ENCODE results near the gene DIDO1. TPM values are rescaled to one million over a fixed set of nuclear protein-coding genes. Genes with fewer than 3 reads are reported as not detected.

Gene DIDO1
- total and polyA plus RNA-seq, 2 of the 13 experiments (the other 11 are each of a cell fraction or from before 2014, with no cell fraction given) = 75.0 to 75.1 TPM

DNA sequence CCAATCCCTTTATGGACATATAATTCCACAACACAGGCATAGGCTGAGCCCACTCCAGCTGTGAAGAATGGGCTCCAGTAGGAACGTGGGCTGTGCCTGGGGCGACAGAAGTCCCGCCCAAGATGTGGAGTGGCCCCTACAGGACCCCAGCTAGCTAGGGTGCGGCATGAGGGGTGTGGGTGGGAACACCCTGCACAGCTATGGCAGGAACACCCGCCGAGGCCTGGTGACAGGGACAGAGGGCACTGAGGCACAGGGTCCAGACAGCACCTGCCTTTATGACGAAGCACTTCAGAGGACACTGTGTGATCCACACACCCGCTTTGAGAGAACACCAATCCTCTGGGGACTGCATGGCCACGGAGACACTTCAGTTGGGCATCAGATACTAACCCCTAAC, 36.4 kb downstream of the DIDO1 start:
- ChIA-PET POLR2A (interaction anchor here (1.2 kb wide), 1 partner anchor 48 kb away, joined by 4 read pairs; the partner anchor contains the start of gene GID8), CTCF (ENCODE audit: low intra/inter-chr PET ratio, low total read pairs) (no interaction called here)
- WGBS (ENCODE audit: low lambda C conversion rate) = 96% methylated on average over 9 of the region's 9 CpGs
- DNase-seq (ENCODE audit: low spot score) (no peak), FAIRE-seq (no peak), ATAC-seq (no peak)
- Histone ChIP-seq H3K4me3 (replicated peaks in 1 of 3; ENCODE audit: insufficient read depth in 1 of 3, low read depth in 2 of 3, low read length in 3 of 3) (no peak overlapping the region), H3K27ac (ENCODE audit: extremely low read length, insufficient read depth, low read length) (no peak overlapping the region), H3K9ac (ENCODE audit: insufficient read depth, low read depth, low read length) (no peak overlapping the region), H3K4me2 (ENCODE audit: low read depth, low read length) (no peak overlapping the region), H2AFZ (ENCODE audit: low read length) (no peak overlapping the region), H3K79me2 (ENCODE audit: insufficient read depth, low read length) (no peaks in the 10 kb centered on the region), H3K9me3 (ENCODE audit: low read length) (no peaks in the 10 kb centered on the region), H4K20me1 (ENCODE audit: insufficient read depth, low read length) (no peaks in the 10 kb centered on the region), H3K4me1 (ENCODE audit: insufficient read depth, low read length) (peaks cover 15% of the 10 kb centered on the region), H3K36me3 (replicated peaks in 1 of 2; ENCODE audit: control insufficient read depth in 1 of 2, insufficient read depth in 2 of 2, low read length in 2 of 2) (peaks cover 49 to 79% of the 10 kb centered on the region in 2 experiments), H3K27me3 (ENCODE audit: control insufficient read depth in 1 of 2, insufficient read depth in 2 of 2, low read length in 2 of 2) (no peaks in the 10 kb centered on the region)
- TF ChIP-seq, protein P1, sequence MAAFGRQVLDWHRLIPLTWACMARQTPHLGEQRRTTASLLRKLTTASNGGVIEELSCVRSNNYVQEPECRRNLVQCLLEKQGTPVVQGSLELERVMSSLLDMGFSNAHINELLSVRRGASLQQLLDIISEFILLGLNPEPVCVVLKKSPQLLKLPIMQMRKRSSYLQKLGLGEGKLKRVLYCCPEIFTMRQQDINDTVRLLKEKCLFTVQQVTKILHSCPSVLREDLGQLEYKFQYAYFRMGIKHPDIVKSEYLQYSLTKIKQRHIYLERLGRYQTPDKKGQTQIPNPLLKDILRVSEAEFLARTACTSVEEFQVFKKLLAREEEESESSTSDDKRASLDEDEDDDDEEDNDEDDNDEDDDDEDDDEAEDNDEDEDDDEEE (CRISPR knock-in tag; IDR thresholded peaks at IDR 0.05) = no peak
- no peak for TF ChIP-seq NFIB (CRISPR knock-in tag; IDR thresholded peaks at IDR 0.05; ENCODE audit: borderline replicate concordance)
- TF ChIP-seq ZBTB1 (CRISPR knock-in tag; IDR thresholded peaks at IDR 0.05; ENCODE audit: borderline replicate concordance) = no peak
- TF ChIP-seq ZNF564 (CRISPR knock-in tag; IDR thresholded peaks at IDR 0.05) = no peak
- TF ChIP-seq, protein P2, sequence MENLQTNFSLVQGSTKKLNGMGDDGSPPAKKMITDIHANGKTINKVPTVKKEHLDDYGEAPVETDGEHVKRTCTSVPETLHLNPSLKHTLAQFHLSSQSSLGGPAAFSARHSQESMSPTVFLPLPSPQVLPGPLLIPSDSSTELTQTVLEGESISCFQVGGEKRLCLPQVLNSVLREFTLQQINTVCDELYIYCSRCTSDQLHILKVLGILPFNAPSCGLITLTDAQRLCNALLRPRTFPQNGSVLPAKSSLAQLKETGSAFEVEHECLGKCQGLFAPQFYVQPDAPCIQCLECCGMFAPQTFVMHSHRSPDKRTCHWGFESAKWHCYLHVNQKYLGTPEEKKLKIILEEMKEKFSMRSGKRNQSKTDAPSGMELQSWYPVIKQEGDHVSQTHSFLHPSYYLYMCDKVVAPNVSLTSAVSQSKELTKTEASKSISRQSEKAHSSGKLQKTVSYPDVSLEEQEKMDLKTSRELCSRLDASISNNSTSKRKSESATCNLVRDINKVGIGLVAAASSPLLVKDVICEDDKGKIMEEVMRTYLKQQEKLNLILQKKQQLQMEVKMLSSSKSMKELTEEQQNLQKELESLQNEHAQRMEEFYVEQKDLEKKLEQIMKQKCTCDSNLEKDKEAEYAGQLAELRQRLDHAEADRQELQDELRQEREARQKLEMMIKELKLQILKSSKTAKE (CRISPR knock-in tag; IDR thresholded peaks at IDR 0.05; ENCODE audit: borderline replicate concordance) = no peak
- no peak for TF ChIP-seq FOSL2 (CRISPR knock-in tag; IDR thresholded peaks at IDR 0.05)
- TF ChIP-seq PAWR (CRISPR knock-in tag; IDR thresholded peaks at IDR 0.05; ENCODE audit: borderline replicate concordance) = no peak
- intact Hi-C loops (cut with micrococcal nuclease; ENCODE audit: unreplicated experiment) = no loop called here
- BruUV-seq (replicated peaks) = no TSS peak
- in situ Hi-C loops (cut with HindIII; ENCODE audit: extremely low pct_ligation_motif_present, low pct_unique_long_range_greater_than_20kb) = no loop called here

All from HepG2 (cell line).